Measurements from ENCODE around the gene FBXW10.
"Not testable (repeated sequence)": the region's sequence is repeated elsewhere in the genome, so short reads cannot be mapped to it uniquely, and the experiment has no call there.

GRCh38 chr17:18722612-18723011 lies 21.2 kb upstream of the FBXW10 start:
- TF ChIP-seq EZH2 (IDR thresholded peaks at IDR 0.05); POLR2AphosphoS5 (IDR thresholded peaks at IDR 0.05; ENCODE audit: borderline replicate concordance, low read depth, low read length); FOXP2 (optimal IDR thresholded peaks at IDR 0.05; ENCODE audit: control extremely low read depth, extremely low read length, insufficient read depth): not testable (repeated sequence)

Measured in SK-N-MC (cell line).